ENCODE results near the gene ZNF429.

ZNF429 gene

GRCh38 chr19:21484631-21485030 is 20.8 kb upstream of the ZNF429 start:
- H2BK15ac ChIP-seq (replicated peaks; ENCODE audit: low read depth) = no peak overlapping the region
- no peak overlapping the region for H3K4ac ChIP-seq (ENCODE audit: low read depth, low read length)
- no peaks in the 10 kb centered on the region for H3K4me1 ChIP-seq (ENCODE audit: control insufficient read depth, low read depth, low read length)
- no peak overlapping the region for H4K5ac ChIP-seq (ENCODE audit: low read length)
- no peaks in the 10 kb centered on the region for H3K36me3 ChIP-seq (ENCODE audit: control insufficient read depth, insufficient read depth, low read length)
- H4K8ac ChIP-seq (ENCODE audit: low read depth, low read length) = no peak overlapping the region
- no peak overlapping the region for H2AK5ac ChIP-seq (ENCODE audit: low read length)
- no peak overlapping the region for H3K4me3 ChIP-seq (ENCODE audit: low read length)
- H3K23ac ChIP-seq (ENCODE audit: low read length) = no peak overlapping the region
- H3K9ac ChIP-seq (ENCODE audit: low read length) = no peak overlapping the region
- H3K18ac ChIP-seq (ENCODE audit: low read length) = no peak overlapping the region
- no peaks in the 10 kb centered on the region for H3K79me2 ChIP-seq (ENCODE audit: control insufficient read depth, insufficient read depth, low read length)
- no CpG with 5 or more reads among the region's 5 CpGs for WGBS (ENCODE audit: extremely low coverage, insufficient coverage, low lambda C conversion rate)
- H2BK5ac ChIP-seq (ENCODE audit: low read length) = no peak overlapping the region
- no peak overlapping the region for H3K27ac ChIP-seq (ENCODE audit: low read depth, low read length)
- no peak for DNase-seq
- no peak overlapping the region for H3K56ac ChIP-seq (ENCODE audit: low read length)
- H3K27me3 ChIP-seq (ENCODE audit: insufficient read depth, low read length, poor library complexity) = no peaks in the 10 kb centered on the region
- H3K4me2 ChIP-seq (ENCODE audit: low read length) = no peak overlapping the region
- no peak overlapping the region for H2BK120ac ChIP-seq (ENCODE audit: low read depth, low read length)
- no peaks in the 10 kb centered on the region for H3K79me1 ChIP-seq (ENCODE audit: low read length)

- H3K56ac ChIP-seq (ENCODE audit: low read length) = no peak overlapping the region
- H4K8ac ChIP-seq (ENCODE audit: low read depth, low read length) = no peak overlapping the region
- H2BK5ac ChIP-seq (ENCODE audit: low read length) = no peak overlapping the region
- H3K23ac ChIP-seq (ENCODE audit: low read length) = no peak overlapping the region
- DNase-seq = no peak
- H3K4ac ChIP-seq (ENCODE audit: low read depth, low read length) = no peak overlapping the region
- no peak overlapping the region for H2AK5ac ChIP-seq (ENCODE audit: low read length)
- no peak overlapping the region for H3K4me2 ChIP-seq (ENCODE audit: low read length)
- no peaks in the 10 kb centered on the region for H3K79me2 ChIP-seq (ENCODE audit: control insufficient read depth, insufficient read depth, low read length)
- H2BK120ac ChIP-seq (ENCODE audit: low read depth, low read length) = no peak overlapping the region
- H3K9ac ChIP-seq (ENCODE audit: low read length) = no peak overlapping the region
- H4K5ac ChIP-seq (ENCODE audit: low read length) = no peak overlapping the region
- H3K36me3 ChIP-seq (ENCODE audit: control insufficient read depth, insufficient read depth, low read length) = no peaks in the 10 kb centered on the region
- no peak overlapping the region for H3K27ac ChIP-seq (ENCODE audit: low read depth, low read length)
- no peak overlapping the region for H3K4me3 ChIP-seq (ENCODE audit: low read length)
- no peak overlapping the region for H2BK15ac ChIP-seq (replicated peaks; ENCODE audit: low read depth)
- H3K18ac ChIP-seq (ENCODE audit: low read length) = no peak overlapping the region
- H3K79me1 ChIP-seq (ENCODE audit: low read length) = no peaks in the 10 kb centered on the region
- no peaks in the 10 kb centered on the region for H3K27me3 ChIP-seq (ENCODE audit: insufficient read depth, low read length, poor library complexity)
- no peaks in the 10 kb centered on the region for H3K4me1 ChIP-seq (ENCODE audit: control insufficient read depth, low read depth, low read length)
Measured at GRCh38 chr19:21485926-21486325, 19.5 kb upstream of the ZNF429 start.

- H3K56ac ChIP-seq (ENCODE audit: low read length) = no peak overlapping the region
- H3K27me3 ChIP-seq (ENCODE audit: insufficient read depth, low read length, poor library complexity) = no peaks in the 10 kb centered on the region
- H2BK5ac ChIP-seq (ENCODE audit: low read length) = no peak overlapping the region
- no peaks in the 10 kb centered on the region for H3K4me1 ChIP-seq (ENCODE audit: control insufficient read depth, low read depth, low read length)
- H3K9ac ChIP-seq (ENCODE audit: low read length) = no peak overlapping the region
- no peak overlapping the region for H3K4me3 ChIP-seq (ENCODE audit: low read length)
- H2BK15ac ChIP-seq (replicated peaks; ENCODE audit: low read depth) = no peak overlapping the region
- no peak overlapping the region for H2AK5ac ChIP-seq (ENCODE audit: low read length)
- no peak overlapping the region for H4K8ac ChIP-seq (ENCODE audit: low read depth, low read length)
- no peaks in the 10 kb centered on the region for H3K79me2 ChIP-seq (ENCODE audit: control insufficient read depth, insufficient read depth, low read length)
- no CpG with 5 or more reads among the region's 1 CpG for WGBS (ENCODE audit: extremely low coverage, insufficient coverage, low lambda C conversion rate)
- H3K4ac ChIP-seq (ENCODE audit: low read depth, low read length) = no peak overlapping the region
- no peak overlapping the region for H3K4me2 ChIP-seq (ENCODE audit: low read length)
- no peaks in the 10 kb centered on the region for H3K79me1 ChIP-seq (ENCODE audit: low read length)
- H3K23ac ChIP-seq (ENCODE audit: low read length) = no peak overlapping the region
- no peak overlapping the region for H4K5ac ChIP-seq (ENCODE audit: low read length)
- H2BK120ac ChIP-seq (ENCODE audit: low read depth, low read length) = no peak overlapping the region
- no peaks in the 10 kb centered on the region for H3K36me3 ChIP-seq (ENCODE audit: control insufficient read depth, insufficient read depth, low read length)
- H3K18ac ChIP-seq (ENCODE audit: low read length) = no peak overlapping the region
- no peak for DNase-seq
- H3K27ac ChIP-seq (ENCODE audit: low read depth, low read length) = no peak overlapping the region
Measured at GRCh38 chr19:21487969-21488368, 17.4 kb upstream of the ZNF429 start.

GRCh38 chr19:21491146-21491545 is 14.3 kb upstream of the ZNF429 start:
- no peaks in the 10 kb centered on the region for H3K4me1 ChIP-seq (ENCODE audit: control insufficient read depth, low read depth, low read length)
- no peak overlapping the region for H2AK5ac ChIP-seq (ENCODE audit: low read length)
- no peak overlapping the region for H3K9ac ChIP-seq (ENCODE audit: low read length)
- no peak overlapping the region for H3K56ac ChIP-seq (ENCODE audit: low read length)
- no peak overlapping the region for H3K4me3 ChIP-seq (ENCODE audit: low read length)
- no peaks in the 10 kb centered on the region for H3K79me2 ChIP-seq (ENCODE audit: control insufficient read depth, insufficient read depth, low read length)
- H3K79me1 ChIP-seq (ENCODE audit: low read length) = no peaks in the 10 kb centered on the region
- H3K36me3 ChIP-seq (ENCODE audit: control insufficient read depth, insufficient read depth, low read length) = no peaks in the 10 kb centered on the region
- H3K18ac ChIP-seq (ENCODE audit: low read length) = no peak overlapping the region
- H3K4me2 ChIP-seq (ENCODE audit: low read length) = no peak overlapping the region
- no peak overlapping the region for H4K5ac ChIP-seq (ENCODE audit: low read length)
- DNase-seq = no peak
- no peak overlapping the region for H2BK120ac ChIP-seq (ENCODE audit: low read depth, low read length)
- H4K8ac ChIP-seq (ENCODE audit: low read depth, low read length) = no peak overlapping the region
- no CpG with 5 or more reads among the region's 4 CpGs for WGBS (ENCODE audit: extremely low coverage, insufficient coverage, low lambda C conversion rate)
- H3K27ac ChIP-seq (ENCODE audit: low read depth, low read length) = no peak overlapping the region
- H3K27me3 ChIP-seq (ENCODE audit: insufficient read depth, low read length, poor library complexity) = no peaks in the 10 kb centered on the region
- H3K23ac ChIP-seq (ENCODE audit: low read length) = no peak overlapping the region
- H2BK5ac ChIP-seq (ENCODE audit: low read length) = no peak overlapping the region
- H2BK15ac ChIP-seq (replicated peaks; ENCODE audit: low read depth) = no peak overlapping the region
- no peak overlapping the region for H3K4ac ChIP-seq (ENCODE audit: low read depth, low read length)

- H3K79me1 ChIP-seq (ENCODE audit: low read length) = no peaks in the 10 kb centered on the region
- H2BK120ac ChIP-seq (ENCODE audit: low read depth, low read length) = no peak overlapping the region
- no peak overlapping the region for H4K8ac ChIP-seq (ENCODE audit: low read depth, low read length)
- H3K4me1 ChIP-seq (ENCODE audit: control insufficient read depth, low read depth, low read length) = no peaks in the 10 kb centered on the region
- DNase-seq = no peak
- H3K18ac ChIP-seq (ENCODE audit: low read length) = no peak overlapping the region
- H3K4me2 ChIP-seq (ENCODE audit: low read length) = no peak overlapping the region
- no peak overlapping the region for H3K56ac ChIP-seq (ENCODE audit: low read length)
- H3K79me2 ChIP-seq (ENCODE audit: control insufficient read depth, insufficient read depth, low read length) = no peaks in the 10 kb centered on the region
- WGBS (ENCODE audit: extremely low coverage, insufficient coverage, low lambda C conversion rate) = no CpG with 5 or more reads among the region's 9 CpGs
- H2AK5ac ChIP-seq (ENCODE audit: low read length) = no peak overlapping the region
- H4K5ac ChIP-seq (ENCODE audit: low read length) = no peak overlapping the region
- H3K4ac ChIP-seq (ENCODE audit: low read depth, low read length) = no peak overlapping the region
- H2BK15ac ChIP-seq (replicated peaks; ENCODE audit: low read depth) = no peak overlapping the region
- no peak overlapping the region for H3K27ac ChIP-seq (ENCODE audit: low read depth, low read length)
- H2BK5ac ChIP-seq (ENCODE audit: low read length) = no peak overlapping the region
- H3K4me3 ChIP-seq (ENCODE audit: low read length) = no peak overlapping the region
- no peaks in the 10 kb centered on the region for H3K36me3 ChIP-seq (ENCODE audit: control insufficient read depth, insufficient read depth, low read length)
- H3K9ac ChIP-seq (ENCODE audit: low read length) = no peak overlapping the region
- no peak overlapping the region for H3K23ac ChIP-seq (ENCODE audit: low read length)
- H3K27me3 ChIP-seq (ENCODE audit: insufficient read depth, low read length, poor library complexity) = no peaks in the 10 kb centered on the region
Measured at GRCh38 chr19:21492947-21493906, 12.2 kb upstream of the ZNF429 start.

GRCh38 chr19:21496876-21497275 is 8.5 kb upstream of the ZNF429 start:
- H4K8ac ChIP-seq (ENCODE audit: low read depth, low read length) = no peak overlapping the region

More at GRCh38 chr19:21496876-21497275, 8.5 kb upstream of the ZNF429 start:
- WGBS (ENCODE audit: extremely low coverage, insufficient coverage, low lambda C conversion rate) = no CpG with 5 or more reads among the region's 4 CpGs
- Histone ChIP-seq H3K27me3 (ENCODE audit: insufficient read depth, low read length, poor library complexity) (no peaks in the 10 kb centered on the region), H3K79me2 (ENCODE audit: control insufficient read depth, insufficient read depth, low read length) (no peaks in the 10 kb centered on the region), H3K4me3 (ENCODE audit: low read length) (no peak overlapping the region), H3K79me1 (ENCODE audit: low read length) (no peaks in the 10 kb centered on the region), H2AK5ac (ENCODE audit: low read length) (no peak overlapping the region), H4K5ac (ENCODE audit: low read length) (no peak overlapping the region), H3K36me3 (ENCODE audit: control insufficient read depth, insufficient read depth, low read length) (no peaks in the 10 kb centered on the region), H2BK120ac (ENCODE audit: low read depth, low read length) (no peak overlapping the region), H3K4me1 (ENCODE audit: control insufficient read depth, low read depth, low read length) (no peaks in the 10 kb centered on the region), H3K18ac (ENCODE audit: low read length) (no peak overlapping the region), H3K56ac (ENCODE audit: low read length) (no peak overlapping the region), H2BK15ac (replicated peaks; ENCODE audit: low read depth) (no peak overlapping the region), H3K4ac (ENCODE audit: low read depth, low read length) (no peak overlapping the region), H3K27ac (ENCODE audit: low read depth, low read length) (no peak overlapping the region), H3K4me2 (ENCODE audit: low read length) (no peak overlapping the region), H3K9ac (ENCODE audit: low read length) (no peak overlapping the region), H2BK5ac (ENCODE audit: low read length) (no peak overlapping the region), H3K23ac (ENCODE audit: low read length) (no peak overlapping the region)
- DNase-seq = no peak
